SK-N-MC (cell line): ENCODE measurements around the gene RASGRP1.

Source experiments
- DNase-seq: peaks from one replicate; pipeline ENCODE4 v3.0.0-alpha.2; 2011; ENCODE audit warnings: low read depth, low spot score
- H3K27ac ChIP-seq: fragments of 200-600 bp; sonication (generic); 2 replicates; pipeline ENCODE4 v1.5.1; 2016; ENCODE audit warnings: mixed run types
- H3K36me3 ChIP-seq: fragments of 200-600 bp; sonication (generic); 2 replicates; pipeline ENCODE4 v1.6.1; 2017; ENCODE audit warnings: antibody characterized with exemption, low read length, mixed read lengths; ENCODE audit not compliant: insufficient read depth
- H3K4me3 ChIP-seq: fragments of 200-600 bp; sonication (generic); 2 replicates; pipeline ENCODE4 v1.5.1; 2016
- H3K9ac ChIP-seq: fragments of 200-600 bp; sonication (generic); 2 replicates; pipeline ENCODE4 v1.8.0; 2017; ENCODE audit warnings: mixed run types, mixed read lengths; ENCODE audit not compliant: insufficient read length
- H3K9me3 ChIP-seq: fragments of 200-600 bp; sonication (generic); 2 replicates; pipeline ENCODE4 v1.6.1; 2017; ENCODE audit warnings: low read depth, mild to moderate bottlenecking, antibody characterized with exemption, low read length, moderate library complexity, mixed read lengths
- EZH2 ChIP-seq: fragments of 200-600 bp; sonication (generic); IDR thresholded peaks from one replicate; pipeline ENCODE4 v1.6.1; 2017; ENCODE audit warnings: antibody characterized with exemption
- FOXP2 ChIP-seq: optimal IDR thresholded peaks from 2 replicates; pipeline ENCODE3; 2011; ENCODE audit warnings: mild to moderate bottlenecking, moderate library complexity; ENCODE audit not compliant: insufficient read depth; ENCODE audit errors: extremely low read length, control extremely low read depth
- POLR2AphosphoS5 ChIP-seq: IDR thresholded peaks from 2 replicates; pipeline ENCODE4 v1.6.1; 2012; ENCODE audit warnings: mild to moderate bottlenecking, low read depth, low read length, borderline replicate concordance

Gene RASGRP1

GRCh38 chr15:38549222-38549621 lies 15.4 kb downstream of the RASGRP1 start:
- Histone ChIP-seq H3K36me3 (no peaks in the 10 kb centered on the region), H3K27ac (no peak overlapping the region), H3K9me3 (no peaks in the 10 kb centered on the region), H3K9ac (no peak overlapping the region), H3K4me3 (no peak overlapping the region)
- TF ChIP-seq POLR2AphosphoS5, result no peak
- no peak for TF ChIP-seq FOXP2
- TF ChIP-seq EZH2, result no peak
- no peak for DNase-seq

GRCh38 chr15:38547255-38547997 lies 17.2 kb downstream of the RASGRP1 start:
- Histone ChIP-seq H3K4me3 (no peak overlapping the region), H3K27ac (no peak overlapping the region), H3K9me3 (no peaks in the 10 kb centered on the region), H3K9ac (no peak overlapping the region), H3K36me3 (no peaks in the 10 kb centered on the region)
- TF ChIP-seq FOXP2, result no peak
- TF ChIP-seq POLR2AphosphoS5, result no peak
- TF ChIP-seq EZH2, result no peak
- DNase-seq, result no peak

GRCh38 chr15:38545179-38545578 lies 19.4 kb downstream of the RASGRP1 start:
- no peak overlapping the region for H3K27ac ChIP-seq
- no peaks in the 10 kb centered on the region for H3K9me3 ChIP-seq
- no peak for TF ChIP-seq FOXP2
- no peak overlapping the region for H3K4me3 ChIP-seq
- no peak for DNase-seq
- H3K36me3 ChIP-seq, result no peaks in the 10 kb centered on the region
- no peak overlapping the region for H3K9ac ChIP-seq

GRCh38 chr15:38541026-38541425 lies 23.6 kb downstream of the RASGRP1 start:
- Histone ChIP-seq H3K27ac (no peak overlapping the region), H3K4me3 (no peak overlapping the region), H3K9ac (no peak overlapping the region), H3K36me3 (no peaks in the 10 kb centered on the region), H3K9me3 (no peaks in the 10 kb centered on the region)
- TF ChIP-seq POLR2AphosphoS5, result no peak
- no peak for TF ChIP-seq FOXP2
- no peak for TF ChIP-seq EZH2
- no peak for DNase-seq

GRCh38 chr15:38540510-38540909 lies 24.1 kb downstream of the RASGRP1 start:
- no peak for TF ChIP-seq FOXP2
- TF ChIP-seq POLR2AphosphoS5, result no peak
- no peak for TF ChIP-seq EZH2
- Histone ChIP-seq H3K4me3 (no peak overlapping the region), H3K9me3 (no peaks in the 10 kb centered on the region), H3K9ac (no peak overlapping the region), H3K27ac (no peak overlapping the region), H3K36me3 (no peaks in the 10 kb centered on the region)
- DNase-seq, result no peak

- no peak for TF ChIP-seq EZH2
- TF ChIP-seq POLR2AphosphoS5, result no peak
- TF ChIP-seq FOXP2, result no peak
- H3K36me3 ChIP-seq, result no peaks in the 10 kb centered on the region
- H3K27ac ChIP-seq, result no peak overlapping the region
- H3K4me3 ChIP-seq, result no peak overlapping the region
- H3K9ac ChIP-seq, result no peak overlapping the region
- H3K9me3 ChIP-seq, result no peaks in the 10 kb centered on the region
- no peak for DNase-seq
These were observed 25.6 kb downstream of the RASGRP1 start for GRCh38 chr15:38539008-38539343.

- DNase-seq, result no peak
- no peaks in the 10 kb centered on the region for H3K36me3 ChIP-seq
- H3K27ac ChIP-seq, result no peak overlapping the region
- H3K9me3 ChIP-seq, result no peaks in the 10 kb centered on the region
- no peak overlapping the region for H3K9ac ChIP-seq
- no peak for TF ChIP-seq POLR2AphosphoS5
- TF ChIP-seq FOXP2, result no peak
- TF ChIP-seq EZH2, result no peak
- no peak overlapping the region for H3K4me3 ChIP-seq
These were observed 26.1 kb downstream of the RASGRP1 start for GRCh38 chr15:38538328-38539007.

- H3K36me3 ChIP-seq, result no peaks in the 10 kb centered on the region
- no peak overlapping the region for H3K9ac ChIP-seq
- no peak overlapping the region for H3K4me3 ChIP-seq
- no peak for DNase-seq
- no peak for TF ChIP-seq FOXP2
- no peak for TF ChIP-seq POLR2AphosphoS5
- no peak for TF ChIP-seq EZH2
- H3K27ac ChIP-seq, result no peak overlapping the region
- H3K9me3 ChIP-seq, result no peaks in the 10 kb centered on the region
These were observed 28.4 kb downstream of the RASGRP1 start for GRCh38 chr15:38536201-38536676.
